D721Med (cell line): ENCODE measurements around the gene CMKLR1.

Experiments used
- DNase-seq: peaks from one replicate; pipeline ENCODE4 v3.0.0; 2011; ENCODE audit warnings: low spot score; ENCODE audit not compliant: insufficient read length
- FAIRE-seq: peaks from 2 replicates; lab custom pipeline; 2011; peaks lifted over from hg19 to GRCh38; lab: Jason Lieb, UNC
- TF ChIP-seq, protein P1 (sequence below): IDR thresholded peaks from 2 replicates; pipeline ENCODE4 v1.5.1; 2012; ENCODE audit warnings: mild to moderate bottlenecking, control low read depth; ENCODE audit not compliant: insufficient read depth; ENCODE audit errors: missing control alignments

CMKLR1 gene

DNA sequence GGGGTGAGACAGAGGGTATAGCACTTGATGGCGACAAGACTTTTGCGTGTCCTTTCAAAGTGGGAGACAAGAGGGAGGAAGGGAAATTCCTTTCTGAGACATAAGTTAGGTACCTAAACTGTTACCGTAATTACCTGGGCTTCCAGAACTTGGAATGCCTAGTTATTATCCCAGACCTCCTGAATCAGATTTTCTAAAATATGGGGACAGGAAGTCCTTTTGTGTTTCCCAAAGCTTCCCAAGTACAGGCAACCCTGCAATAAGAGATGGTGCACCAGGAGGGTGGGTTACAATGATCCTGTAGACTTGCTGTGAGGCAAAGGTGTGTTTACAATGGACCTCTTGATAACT lies 83.9 kb downstream of the CMKLR1 start:
- TF ChIP-seq, protein P1, sequence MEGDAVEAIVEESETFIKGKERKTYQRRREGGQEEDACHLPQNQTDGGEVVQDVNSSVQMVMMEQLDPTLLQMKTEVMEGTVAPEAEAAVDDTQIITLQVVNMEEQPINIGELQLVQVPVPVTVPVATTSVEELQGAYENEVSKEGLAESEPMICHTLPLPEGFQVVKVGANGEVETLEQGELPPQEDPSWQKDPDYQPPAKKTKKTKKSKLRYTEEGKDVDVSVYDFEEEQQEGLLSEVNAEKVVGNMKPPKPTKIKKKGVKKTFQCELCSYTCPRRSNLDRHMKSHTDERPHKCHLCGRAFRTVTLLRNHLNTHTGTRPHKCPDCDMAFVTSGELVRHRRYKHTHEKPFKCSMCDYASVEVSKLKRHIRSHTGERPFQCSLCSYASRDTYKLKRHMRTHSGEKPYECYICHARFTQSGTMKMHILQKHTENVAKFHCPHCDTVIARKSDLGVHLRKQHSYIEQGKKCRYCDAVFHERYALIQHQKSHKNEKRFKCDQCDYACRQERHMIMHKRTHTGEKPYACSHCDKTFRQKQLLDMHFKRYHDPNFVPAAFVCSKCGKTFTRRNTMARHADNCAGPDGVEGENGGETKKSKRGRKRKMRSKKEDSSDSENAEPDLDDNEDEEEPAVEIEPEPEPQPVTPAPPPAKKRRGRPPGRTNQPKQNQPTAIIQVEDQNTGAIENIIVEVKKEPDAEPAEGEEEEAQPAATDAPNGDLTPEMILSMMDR, result no peak
- DNase-seq, result no peak
- no peak for FAIRE-seq

DNA sequence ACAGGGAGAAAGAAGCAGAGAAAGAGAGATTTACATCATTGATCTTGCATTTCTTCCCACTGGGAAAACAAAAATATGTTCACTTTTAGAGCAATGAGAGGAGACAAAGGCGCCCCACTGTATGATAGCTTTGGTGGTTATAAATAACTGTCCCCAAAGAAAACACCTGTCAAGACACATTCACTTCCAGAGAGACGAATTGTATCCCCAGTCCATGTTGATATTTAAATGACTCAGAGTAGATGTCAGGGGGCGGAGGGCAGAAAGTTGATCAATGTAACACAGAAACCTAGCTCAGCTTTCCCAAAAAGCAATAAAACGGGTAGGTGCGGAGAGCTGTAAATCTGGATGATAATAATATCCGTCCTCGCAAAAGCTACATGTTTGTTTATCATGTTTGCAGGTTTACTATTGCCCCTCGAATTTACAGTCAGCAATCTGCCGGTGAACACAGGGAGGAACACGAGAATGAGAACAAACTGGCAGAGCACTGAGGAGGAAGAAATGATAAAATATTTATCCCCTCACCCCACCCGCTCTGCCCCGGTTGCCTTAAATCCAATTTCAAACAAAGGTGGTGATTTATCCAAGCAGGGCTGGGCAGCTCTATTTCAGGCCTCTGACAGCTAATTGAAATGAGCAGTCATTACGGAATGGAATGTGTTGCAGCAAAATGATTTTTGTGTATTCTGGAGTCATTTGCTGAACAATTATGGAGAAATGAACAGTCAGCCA lies 84.4 kb downstream of the CMKLR1 start:
- no peak for DNase-seq
- FAIRE-seq, result no peak
- TF ChIP-seq, protein P1, result no peak

GRCh38 chr12:108254030-108254429 lies 85.1 kb downstream of the CMKLR1 start:
- FAIRE-seq, result no peak
- TF ChIP-seq, protein P1, result no peak
- no peak for DNase-seq

- DNase-seq, result no peak
- TF ChIP-seq, protein P1, result no peak
- no peak for FAIRE-seq
Measured at GRCh38 chr12:108253540-108253939, 85.6 kb downstream of the CMKLR1 start.

DNA sequence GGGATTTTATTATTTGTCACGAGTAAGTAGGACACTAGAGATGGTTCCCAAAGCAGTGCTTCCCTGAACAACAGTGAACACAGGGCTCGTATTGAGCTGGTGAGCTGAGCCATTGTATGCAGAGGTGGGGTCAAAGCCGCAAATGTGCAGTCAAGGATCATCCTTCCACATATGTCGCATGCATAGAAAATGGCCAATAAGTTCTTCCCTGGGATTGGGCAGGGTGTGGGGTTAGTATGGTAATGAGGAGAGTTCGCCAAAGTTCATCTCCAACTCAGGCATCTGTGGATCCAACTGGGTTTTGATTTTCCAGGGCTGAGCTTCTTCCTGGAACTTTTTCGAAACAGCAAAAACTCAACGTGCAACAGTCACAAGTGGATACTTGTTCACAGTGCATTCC lies 86.6 kb downstream of the CMKLR1 start:
- DNase-seq (no peak), FAIRE-seq (no peak)
- TF ChIP-seq, protein P1, result no peak

- no peak for DNase-seq
- no peak for FAIRE-seq
- TF ChIP-seq, protein P1, result no peak
Measured at GRCh38 chr12:108248011-108248410, 91.1 kb downstream of the CMKLR1 start.

- TF ChIP-seq, protein P1, result no peak
- DNase-seq, result no peak
- no peak for FAIRE-seq
Measured at GRCh38 chr12:108247130-108247529, 92.0 kb downstream of the CMKLR1 start.
